ENCODE data around the gene BRAT1. TPM values are rescaled to one million over a fixed set of nuclear protein-coding genes. Genes with fewer than 3 reads are reported as not detected.

The BRAT1 gene
- total and polyA plus RNA-seq, 2 donors (not counting 1 experiment from before 2014, with no cell fraction given), result 36.8 to 68.3 TPM

DNA sequence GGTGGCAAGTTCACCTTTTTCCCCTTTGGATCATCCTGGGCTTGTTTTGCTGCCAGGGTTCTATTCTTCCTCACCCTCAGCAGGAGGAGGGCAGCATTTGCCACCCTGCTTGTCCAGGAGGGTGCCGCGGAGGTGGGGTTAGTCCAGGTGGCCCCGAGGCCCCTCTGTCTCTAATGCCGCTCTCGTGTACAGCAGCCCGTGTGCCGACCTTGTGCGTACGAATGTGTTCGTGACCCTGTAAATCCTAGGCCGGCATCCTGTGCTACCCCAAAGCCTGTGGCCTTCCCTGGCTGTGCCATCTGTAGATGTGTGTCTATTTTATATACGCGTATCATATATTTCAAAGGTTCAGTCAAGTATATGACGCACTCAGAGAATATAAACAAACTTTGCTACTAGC lies 14.1 kb upstream of the BRAT1 start:
- ChIA-PET POLR2A (no interaction called here), CTCF (interaction anchor here (3.7 kb wide), 1 partner anchor 112 kb away, joined by 29 read pairs; no protein-coding TSS in a partner anchor)
- Mint-ChIP-seq H3K4me3 (no peak overlapping the region), H3K9me3 (ENCODE audit: insufficient read depth) (no peaks in the 10 kb centered on the region), H3K4me1 (peaks cover 23% of the 10 kb centered on the region), H3K27ac (no peak overlapping the region), H3K27me3 (no peaks in the 10 kb centered on the region)
- intact Hi-C loops (cut with micrococcal nuclease), result no loop called here
- Histone ChIP-seq H2AFZ (ENCODE audit: insufficient read depth, low read depth, low read length, poor library complexity, severe bottlenecking) (no peak overlapping the region), H3K4me2 (replicated peaks; ENCODE audit: low read depth, low read length, poor library complexity, severe bottlenecking) (no peak overlapping the region), H3K9ac (ENCODE audit: low read length) (no peak overlapping the region), H3K27me3 (replicated peaks in 1 of 4; ENCODE audit: control extremely low read depth in 1 of 4, control insufficient read depth in 3 of 4, insufficient read depth in 4 of 4, low read length in 3 of 4) (no peaks in the 10 kb centered on the region), H3K4me3 (ENCODE audit: control extremely low read depth in 1 of 5, extremely low read depth in 1 of 5, insufficient read depth in 1 of 5, low read depth in 2 of 5, low read length in 4 of 5) (no peak overlapping the region), H3K36me3 (replicated peaks in 1 of 2; ENCODE audit: control extremely low read depth in 1 of 2, control insufficient read depth in 1 of 2, extremely low read depth in 1 of 2, insufficient read depth in 2 of 2, low read length in 1 of 2) (no peaks in the 10 kb centered on the region), H3K9me3 (ENCODE audit: control extremely low read depth in 1 of 3, control insufficient read depth in 2 of 3, insufficient read depth in 1 of 3, low read length in 2 of 3) (no peaks in the 10 kb centered on the region), H3K4me1 (ENCODE audit: control insufficient read depth in 2 of 2, insufficient read depth in 2 of 2, low read length in 2 of 2) (peaks cover 11 to 20% of the 10 kb centered on the region in 2 donors), H3K79me2 (ENCODE audit: control insufficient read depth, insufficient read depth, low read length) (no peaks in the 10 kb centered on the region), H3K27ac (ENCODE audit: low read length in 2 of 2) (no peak overlapping the region), H4K20me1 (ENCODE audit: control insufficient read depth, insufficient read depth, low read length, poor library complexity, severe bottlenecking) (no peaks in the 10 kb centered on the region)
- WGBS (ENCODE audit: insufficient coverage), result 100% methylated on average over 11 of the region's 14 CpGs
- TF ChIP-seq, protein P1, sequence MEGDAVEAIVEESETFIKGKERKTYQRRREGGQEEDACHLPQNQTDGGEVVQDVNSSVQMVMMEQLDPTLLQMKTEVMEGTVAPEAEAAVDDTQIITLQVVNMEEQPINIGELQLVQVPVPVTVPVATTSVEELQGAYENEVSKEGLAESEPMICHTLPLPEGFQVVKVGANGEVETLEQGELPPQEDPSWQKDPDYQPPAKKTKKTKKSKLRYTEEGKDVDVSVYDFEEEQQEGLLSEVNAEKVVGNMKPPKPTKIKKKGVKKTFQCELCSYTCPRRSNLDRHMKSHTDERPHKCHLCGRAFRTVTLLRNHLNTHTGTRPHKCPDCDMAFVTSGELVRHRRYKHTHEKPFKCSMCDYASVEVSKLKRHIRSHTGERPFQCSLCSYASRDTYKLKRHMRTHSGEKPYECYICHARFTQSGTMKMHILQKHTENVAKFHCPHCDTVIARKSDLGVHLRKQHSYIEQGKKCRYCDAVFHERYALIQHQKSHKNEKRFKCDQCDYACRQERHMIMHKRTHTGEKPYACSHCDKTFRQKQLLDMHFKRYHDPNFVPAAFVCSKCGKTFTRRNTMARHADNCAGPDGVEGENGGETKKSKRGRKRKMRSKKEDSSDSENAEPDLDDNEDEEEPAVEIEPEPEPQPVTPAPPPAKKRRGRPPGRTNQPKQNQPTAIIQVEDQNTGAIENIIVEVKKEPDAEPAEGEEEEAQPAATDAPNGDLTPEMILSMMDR (IDR thresholded peaks at IDR 0.05), result no peak
- no peak for DNase-seq
- no peak for ATAC-seq (ENCODE audit: low read depth)

DNA sequence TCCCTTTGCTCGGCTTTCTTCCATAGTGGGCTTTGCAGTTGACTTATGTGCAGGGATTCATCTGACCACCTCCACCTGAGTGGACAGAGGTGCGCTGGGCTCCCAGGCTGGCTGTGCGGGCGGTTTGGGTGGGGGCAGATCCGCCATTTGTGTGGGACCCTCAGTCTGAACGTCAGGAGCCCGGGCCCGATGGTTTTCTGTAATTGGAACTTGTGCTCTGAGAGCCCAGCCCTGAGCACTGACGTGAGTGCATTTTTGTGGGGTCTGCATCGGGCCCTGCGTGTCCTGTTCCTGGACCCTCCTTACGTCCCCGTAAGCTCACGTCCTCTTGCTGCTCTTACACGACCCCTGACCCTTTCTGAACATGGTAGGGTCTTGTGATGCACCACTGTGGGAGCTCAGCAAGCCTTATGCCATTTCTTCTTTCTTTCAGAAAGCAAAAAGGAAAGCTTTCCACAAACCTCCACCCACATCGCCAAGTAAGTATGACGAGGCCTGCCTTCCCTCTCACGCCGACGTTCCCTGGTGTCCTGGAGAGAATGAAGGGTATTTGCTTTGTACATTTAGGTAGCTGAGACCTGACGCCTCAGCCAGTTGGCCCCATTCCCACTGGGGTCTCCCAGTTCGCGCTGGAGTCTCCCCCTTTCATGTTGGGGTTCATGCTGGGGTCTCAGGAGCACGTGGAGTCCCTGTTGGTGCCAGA lies 13.3 kb upstream of the BRAT1 start:
- WGBS (ENCODE audit: insufficient coverage), result 97% methylated on average over 24 of the region's 24 CpGs
- no peaks in the 10 kb centered on the region for H3K36me3 ChIP-seq (replicated peaks in 1 of 2; ENCODE audit: control extremely low read depth in 1 of 2, control insufficient read depth in 1 of 2, extremely low read depth in 1 of 2, insufficient read depth in 2 of 2, low read length in 1 of 2)
- H3K27ac Mint-ChIP-seq, result no peak overlapping the region
- no peaks in the 10 kb centered on the region for H3K9me3 Mint-ChIP-seq (ENCODE audit: insufficient read depth)
- no peak overlapping the region for H3K9ac ChIP-seq (ENCODE audit: low read length)
- peaks cover 18% of the 10 kb centered on the region for H3K4me1 Mint-ChIP-seq
- ATAC-seq (ENCODE audit: low read depth), result no peak
- no peak overlapping the region for H3K4me2 ChIP-seq (replicated peaks; ENCODE audit: low read depth, low read length, poor library complexity, severe bottlenecking)
- CTCF ChIA-PET, result interaction anchor here (0.5 to 3.7 kb wide), 10 partner anchors 9 to 151 kb away, joined by 3 to 29 read pairs (median 6); partner anchors contain the start of gene IQCE
- no peak overlapping the region for H3K4me3 Mint-ChIP-seq
- H4K20me1 ChIP-seq (ENCODE audit: control insufficient read depth, insufficient read depth, low read length, poor library complexity, severe bottlenecking), result no peaks in the 10 kb centered on the region
- no peak for TF ChIP-seq EZH2 (IDR thresholded peaks at IDR 0.05; ENCODE audit: borderline replicate concordance, insufficient read depth, low read depth, low read length, poor library complexity, severe bottlenecking)
- TF ChIP-seq, protein P1 (IDR thresholded peaks at IDR 0.05), result no peak
- H3K4me3 ChIP-seq (ENCODE audit: control extremely low read depth in 1 of 5, extremely low read depth in 1 of 5, insufficient read depth in 1 of 5, low read depth in 2 of 5, low read length in 4 of 5), result no peak overlapping the region
- no peak overlapping the region for H3K27ac ChIP-seq (ENCODE audit: low read length in 2 of 2)
- H3K27me3 ChIP-seq (replicated peaks in 1 of 4; ENCODE audit: control extremely low read depth in 1 of 4, control insufficient read depth in 3 of 4, insufficient read depth in 4 of 4, low read length in 3 of 4), result no peaks in the 10 kb centered on the region
- intact Hi-C loops (cut with micrococcal nuclease), result loop anchor here (1.0 kb wide), 1 partner anchor 91 kb away; no protein-coding TSS in a partner anchor
- DNase-seq, result no peak
- H3K4me1 ChIP-seq (ENCODE audit: control insufficient read depth in 2 of 2, insufficient read depth in 2 of 2, low read length in 2 of 2), result peaks cover 11 to 16% of the 10 kb centered on the region in 2 donors
- POLR2A ChIA-PET, result no interaction called here
- H3K79me2 ChIP-seq (ENCODE audit: control insufficient read depth, insufficient read depth, low read length), result no peaks in the 10 kb centered on the region
- no peaks in the 10 kb centered on the region for H3K9me3 ChIP-seq (ENCODE audit: control extremely low read depth in 1 of 3, control insufficient read depth in 2 of 3, insufficient read depth in 1 of 3, low read length in 2 of 3)
- no peaks in the 10 kb centered on the region for H3K27me3 Mint-ChIP-seq
- no peak overlapping the region for H2AFZ ChIP-seq (ENCODE audit: insufficient read depth, low read depth, low read length, poor library complexity, severe bottlenecking)

Measured in B cell (primary cell).